H9 (cell line): Measurements from ENCODE around the gene ZCCHC10. TPM values are rescaled to one million over a fixed set of nuclear protein-coding genes. Genes with fewer than 3 reads are reported as not detected.

Source experiments
- DNase-seq: peaks from one replicate; pipeline ENCODE4 v3.0.0-alpha.2; 2017
- H2AFZ ChIP-seq: one replicate; pipeline ENCODE4 v1.6.1; 2013; ENCODE audit warnings: mild to moderate bottlenecking, low read length, control low read depth, moderate library complexity
- H2AK5ac ChIP-seq: 2 replicates; pipeline ENCODE4 v1.6.1; 2013; ENCODE audit warnings: low read length, control low read depth, mixed read lengths; ENCODE audit not compliant: insufficient read length
- H2BK120ac ChIP-seq: one replicate; pipeline ENCODE4 v1.6.1; 2013; ENCODE audit warnings: low read depth, mild to moderate bottlenecking, low read length, control low read depth, inconsistent platforms; ENCODE audit not compliant: poor library complexity, severe bottlenecking
- H2BK12ac ChIP-seq: 2 replicates; pipeline ENCODE4 v1.6.1; 2013; ENCODE audit warnings: low read length, control low read depth, mixed read lengths, low read depth; ENCODE audit not compliant: insufficient read length
- H2BK15ac ChIP-seq: 2 replicates; pipeline ENCODE4 v1.6.1; 2013; ENCODE audit warnings: low read depth, low read length, control low read depth
- H2BK20ac ChIP-seq: one replicate; pipeline ENCODE4 v1.6.1; 2013; ENCODE audit warnings: low read depth, mild to moderate bottlenecking, low read length, control low read depth, inconsistent platforms; ENCODE audit not compliant: poor library complexity, severe bottlenecking
- H2BK5ac ChIP-seq: 2 replicates; pipeline ENCODE4 v1.6.1; 2013; ENCODE audit warnings: low read length, control low read depth, mixed read lengths; ENCODE audit not compliant: insufficient read length
- H3K14ac ChIP-seq: 2 replicates; pipeline ENCODE4 v1.6.1; 2013; ENCODE audit warnings: low read length, control low read depth; ENCODE audit not compliant: insufficient read depth
- H3K18ac ChIP-seq: 2 replicates; pipeline ENCODE4 v1.6.1; 2013; ENCODE audit warnings: low read depth, mild to moderate bottlenecking, mixed read lengths, low read length, control low read depth; ENCODE audit not compliant: insufficient read length
- H3K23ac ChIP-seq: 2 replicates; pipeline ENCODE4 v1.6.1; 2013; ENCODE audit warnings: low read length, control low read depth, mixed read lengths, low read depth; ENCODE audit not compliant: insufficient read length
- H3K23me2 ChIP-seq: 2 replicates; pipeline ENCODE4 v1.6.1; 2013; ENCODE audit warnings: low read depth, mild to moderate bottlenecking, mixed read lengths, low read length, control low read depth; ENCODE audit not compliant: insufficient read length, poor library complexity, severe bottlenecking
- H3K27ac ChIP-seq: 2 replicates; pipeline ENCODE4 v1.5.1; 2013; ENCODE audit warnings: low read length, control low read depth, mixed read lengths, low read depth; ENCODE audit not compliant: insufficient read length
- H3K27me3 ChIP-seq: 2 replicates; pipeline ENCODE4 v1.6.1; 2013; ENCODE audit warnings: low read length, control low read depth, inconsistent platforms; ENCODE audit not compliant: insufficient read depth
- H3K4ac ChIP-seq: 2 replicates; pipeline ENCODE4 v1.6.1; 2013; ENCODE audit warnings: low read depth, mild to moderate bottlenecking, control low read depth, inconsistent platforms, low read length, moderate library complexity
- H3K4me1 ChIP-seq: 2 replicates; pipeline ENCODE4 v1.6.1; 2013; ENCODE audit warnings: low read length, control low read depth, inconsistent platforms; ENCODE audit not compliant: insufficient read depth
- H3K4me2 ChIP-seq: 2 replicates; pipeline ENCODE4 v1.6.1; 2013; ENCODE audit warnings: low read length, control low read depth, mixed read lengths; ENCODE audit not compliant: insufficient read length, insufficient read depth
- H3K56ac ChIP-seq: 2 replicates; pipeline ENCODE4 v1.6.1; 2013; ENCODE audit warnings: low read depth, mild to moderate bottlenecking, mixed read lengths, low read length, control low read depth; ENCODE audit not compliant: insufficient read length
- H3K79me1 ChIP-seq: 2 replicates; pipeline ENCODE4 v1.6.1; 2013; ENCODE audit warnings: low read depth, mild to moderate bottlenecking, moderate library complexity, low read length, control low read depth, inconsistent platforms; ENCODE audit not compliant: insufficient read depth, poor library complexity, severe bottlenecking
- H3K79me2 ChIP-seq: 2 replicates; pipeline ENCODE4 v1.6.1; 2013; ENCODE audit warnings: low read length, control low read depth, inconsistent platforms; ENCODE audit not compliant: insufficient read depth
- H3K9ac ChIP-seq: 2 replicates; pipeline ENCODE4 v1.6.1; 2013; ENCODE audit warnings: low read length, control low read depth, mixed read lengths; ENCODE audit not compliant: insufficient read length; ENCODE audit errors: extremely low read depth
- H3K9me3 ChIP-seq: one replicate; pipeline ENCODE4 v1.6.1; 2013; ENCODE audit warnings: low read depth, low read length, inconsistent platforms; ENCODE audit not compliant: control insufficient read depth
- H3T11ph ChIP-seq: one replicate; pipeline ENCODE4 v1.6.1; 2013; ENCODE audit warnings: mild to moderate bottlenecking, low read length, control low read depth, inconsistent platforms
- H4K20me1 ChIP-seq: one replicate; pipeline ENCODE4 v1.6.1; 2013; ENCODE audit not compliant: control insufficient read depth, insufficient read length, insufficient read depth
- H4K5ac ChIP-seq: 2 replicates; pipeline ENCODE4 v1.6.1; 2013; ENCODE audit warnings: low read depth, mild to moderate bottlenecking, mixed read lengths, low read length, control low read depth; ENCODE audit not compliant: insufficient read length
- H4K8ac ChIP-seq: replicated peaks from 2 replicates; pipeline ENCODE4 v1.6.1; 2013; ENCODE audit warnings: low read length, control low read depth, mixed read lengths, low read depth; ENCODE audit not compliant: insufficient read length
- H4K91ac ChIP-seq: 2 replicates; pipeline ENCODE4 v1.6.1; 2013; ENCODE audit warnings: low read depth, mild to moderate bottlenecking, moderate library complexity, mixed read lengths, low read length, control low read depth; ENCODE audit not compliant: insufficient read length
- H3K27ac Mint-ChIP-seq, 3 experiments: 2 replicates in 2 of 3; 3 replicates in 1 of 3; pipeline ENCODE4 v1.8.0; 2020 to 2021; ENCODE audit warnings: mixed read lengths in 3 of 3, mild to moderate bottlenecking in 1 of 3, moderate library complexity in 1 of 3
- H3K27me3 Mint-ChIP-seq: 2 replicates; pipeline ENCODE4 v1.8.0; 2021; ENCODE audit warnings: low read depth, mild to moderate bottlenecking, moderate library complexity, mixed read lengths
- H3K36me3 Mint-ChIP-seq, 3 experiments: 2 replicates in 2 of 3; 3 replicates in 1 of 3; pipeline ENCODE4 v1.8.0; 2020 to 2021; ENCODE audit warnings: low read depth in 3 of 3, mixed read lengths in 3 of 3; ENCODE audit not compliant: insufficient read depth in 1 of 3
- H3K4me1 Mint-ChIP-seq, 2 experiments: 2 replicates each; pipeline ENCODE4 v1.8.0; 2020; ENCODE audit warnings: mixed read lengths in 2 of 2
- H3K4me3 Mint-ChIP-seq, 2 experiments: 2 replicates in 1 of 2; 3 replicates in 1 of 2; pipeline ENCODE4 v1.8.0; 2020 to 2021; ENCODE audit warnings: mild to moderate bottlenecking in 2 of 2, mixed read lengths in 2 of 2, moderate library complexity in 1 of 2
- H3K9me3 Mint-ChIP-seq, 2 experiments: 2 replicates in 1 of 2; 3 replicates in 1 of 2; pipeline ENCODE4 v1.8.0; 2020; ENCODE audit warnings: mild to moderate bottlenecking in 2 of 2, mixed read lengths in 2 of 2, moderate library complexity in 1 of 2
- CTCF ChIP-seq: fragments of 200-600 bp; sonication (generic); conservative IDR thresholded peaks from 3 replicates; pipeline ENCODE4 v1.8.0; 2021; ENCODE audit warnings: antibody characterized with exemption, mild to moderate bottlenecking
- WGBS: extraction: QIAGEN DNeasy Blood & Tissue Kit; methylation state at CpG from one replicate; pipeline ENCODE4 v1.1.7; 2013; ENCODE audit warnings: missing lambda C conversion rate, low lambda C conversion rate, mixed read lengths; ENCODE audit not compliant: insufficient read length; ENCODE audit errors: extremely low coverage; 5-methylcytosine and 5-hydroxymethylcytosine counted together
- total RNA-seq: library from RNA; stranded (reverse); gene quantifications from 2 replicates; pipeline ENCODE4 v1.2.1, GENCODE V29; 2021

The ZCCHC10 gene
- total RNA-seq, 1 experiment from 2014 or later: 34.0 TPM

GRCh38 chr5:133059621-133060020 is 33.3 kb upstream of the ZCCHC10 start:
- Mint-ChIP-seq H3K36me3 (peaks cover 5 to 13% (median 8%) of the 10 kb centered on the region in 3 experiments; a peak in 6 of 7 replicates), H3K27ac (peak overlapping the region in 1 of 3 experiments; percentile 9; a peak in 1 of 7 replicates), H3K4me3 (no peak overlapping the region), H3K27me3 (no peaks in the 10 kb centered on the region), H3K9me3 (no peaks in the 10 kb centered on the region), H3K4me1 (peaks cover 18 to 26% of the 10 kb centered on the region in 2 experiments)
- Histone ChIP-seq H2BK12ac (no peak overlapping the region), H3K4me2 (no peak overlapping the region), H3K4me1 (no peaks in the 10 kb centered on the region), H3K56ac (no peak overlapping the region), H3K9ac (no peak overlapping the region), H4K5ac (no peak overlapping the region), H3K79me2 (peaks cover 82% of the 10 kb centered on the region), H2BK15ac (no peak overlapping the region), H3K23ac (no peak overlapping the region), H4K8ac (no peak overlapping the region), H3K79me1 (peaks cover 16% of the 10 kb centered on the region), H2BK5ac (no peak overlapping the region), H3K4ac (no peak overlapping the region), H3K18ac (no peak overlapping the region), H3T11ph (no peak overlapping the region), H2BK20ac (no peak overlapping the region), H2AK5ac (no peak overlapping the region), H3K9me3 (no peaks in the 10 kb centered on the region), H3K27me3 (no peaks in the 10 kb centered on the region), H4K91ac (no peak overlapping the region), H4K20me1 (no peaks in the 10 kb centered on the region), H3K27ac (no peak overlapping the region), H2AFZ (no peak overlapping the region), H3K23me2 (no peaks in the 10 kb centered on the region), H2BK120ac (no peak overlapping the region), H3K14ac (no peak overlapping the region)
- DNase-seq: no peak
- no peak for TF ChIP-seq CTCF
- WGBS: no CpG with 5 or more reads among the region's 3 CpGs
